ENCODE data around the gene CRB2. TPM values are rescaled to one million over a fixed set of nuclear protein-coding genes. Genes with fewer than 3 reads are reported as not detected.

Gene CRB2
- total and polyA plus RNA-seq, 12 donors: under 0.01 to 0.24 (median 0.07) TPM; not detected in 4

DNA sequence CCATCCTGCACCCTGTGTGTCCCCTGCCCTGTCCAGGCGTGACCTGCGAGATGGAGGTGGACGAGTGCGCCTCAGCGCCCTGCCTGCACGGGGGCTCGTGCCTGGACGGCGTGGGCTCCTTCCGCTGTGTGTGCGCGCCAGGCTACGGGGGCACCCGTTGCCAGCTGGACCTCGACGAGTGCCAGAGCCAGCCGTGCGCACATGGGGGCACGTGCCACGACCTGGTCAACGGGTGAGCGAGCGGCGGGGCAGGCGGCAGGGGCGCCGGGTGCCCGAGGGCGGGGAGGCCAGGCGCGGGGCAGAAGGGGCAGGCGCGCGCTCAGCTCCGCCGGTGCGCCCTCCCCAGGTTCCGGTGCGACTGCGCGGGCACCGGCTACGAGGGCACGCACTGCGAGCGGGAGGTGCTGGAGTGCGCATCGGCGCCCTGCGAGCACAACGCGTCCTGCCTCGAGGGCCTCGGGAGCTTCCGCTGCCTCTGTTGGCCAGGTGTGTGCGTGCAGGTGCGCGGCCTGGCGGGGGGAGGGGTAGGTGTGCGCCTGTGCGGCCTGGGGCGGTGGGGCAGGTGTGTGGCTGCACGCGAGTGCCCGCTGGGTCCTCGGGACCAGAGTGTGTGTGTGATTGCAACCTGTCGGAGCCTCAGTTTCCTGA is 10.0 kb downstream of the CRB2 start:
- WGBS, 4 donors: 55 to 68% (median 67%) methylated on average over 51 to 67 of the region's 67 CpGs; no CpG with 5 or more reads in 1 of the 4 donors
- H3K9me3 ChIP-seq (replicated peaks in 1 of 3): no peaks in the 10 kb centered on the region
- H3K27me3 ChIP-seq: peaks cover 32% of the 10 kb centered on the region
- no peak overlapping the region for H3K27ac ChIP-seq
- TF ChIP-seq POLR2A (IDR thresholded peaks at IDR 0.05): no peak
- TF ChIP-seq, protein P1, sequence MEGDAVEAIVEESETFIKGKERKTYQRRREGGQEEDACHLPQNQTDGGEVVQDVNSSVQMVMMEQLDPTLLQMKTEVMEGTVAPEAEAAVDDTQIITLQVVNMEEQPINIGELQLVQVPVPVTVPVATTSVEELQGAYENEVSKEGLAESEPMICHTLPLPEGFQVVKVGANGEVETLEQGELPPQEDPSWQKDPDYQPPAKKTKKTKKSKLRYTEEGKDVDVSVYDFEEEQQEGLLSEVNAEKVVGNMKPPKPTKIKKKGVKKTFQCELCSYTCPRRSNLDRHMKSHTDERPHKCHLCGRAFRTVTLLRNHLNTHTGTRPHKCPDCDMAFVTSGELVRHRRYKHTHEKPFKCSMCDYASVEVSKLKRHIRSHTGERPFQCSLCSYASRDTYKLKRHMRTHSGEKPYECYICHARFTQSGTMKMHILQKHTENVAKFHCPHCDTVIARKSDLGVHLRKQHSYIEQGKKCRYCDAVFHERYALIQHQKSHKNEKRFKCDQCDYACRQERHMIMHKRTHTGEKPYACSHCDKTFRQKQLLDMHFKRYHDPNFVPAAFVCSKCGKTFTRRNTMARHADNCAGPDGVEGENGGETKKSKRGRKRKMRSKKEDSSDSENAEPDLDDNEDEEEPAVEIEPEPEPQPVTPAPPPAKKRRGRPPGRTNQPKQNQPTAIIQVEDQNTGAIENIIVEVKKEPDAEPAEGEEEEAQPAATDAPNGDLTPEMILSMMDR (IDR thresholded peaks at IDR 0.05): no peak
- DNase-seq: no peak
- no peaks in the 10 kb centered on the region for H3K36me3 ChIP-seq (replicated peaks in 1 of 2)
- intact Hi-C loops (cut with DNase I): no loop called here
- no peaks in the 10 kb centered on the region for H3K4me1 ChIP-seq (replicated peaks in 1 of 2)
- H3K4me3 ChIP-seq: no peak overlapping the region

DNA sequence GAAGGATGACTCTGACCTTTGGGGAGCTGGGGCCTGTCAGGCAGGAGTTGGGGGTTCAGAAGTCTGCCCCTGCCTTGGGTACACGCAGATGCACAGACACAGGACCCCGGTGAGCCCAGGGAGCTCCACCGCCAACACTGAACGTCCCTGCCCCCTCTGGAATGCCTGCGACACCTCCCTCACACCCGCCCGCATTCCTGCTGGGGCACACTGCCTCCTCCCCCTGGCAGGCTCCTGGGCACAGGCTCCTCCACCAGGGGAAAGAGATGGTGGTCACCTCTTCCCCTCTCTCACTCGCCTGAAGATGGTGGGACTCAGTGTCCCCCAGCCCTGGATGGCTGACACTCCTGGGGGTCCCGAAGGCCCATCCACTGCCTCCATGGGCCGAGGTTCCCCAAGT is 12.0 kb downstream of the CRB2 start:
- H3K9me3 ChIP-seq (replicated peaks in 1 of 3): no peaks in the 10 kb centered on the region
- H3K4me3 ChIP-seq: no peak overlapping the region
- DNase-seq: no peak
- no peaks in the 10 kb centered on the region for H3K4me1 ChIP-seq (replicated peaks in 1 of 2)
- peaks cover 50% of the 10 kb centered on the region for H3K27me3 ChIP-seq
- TF ChIP-seq, protein P1 (IDR thresholded peaks at IDR 0.05): no peak
- TF ChIP-seq POLR2A (IDR thresholded peaks at IDR 0.05): no peak
- no peaks in the 10 kb centered on the region for H3K36me3 ChIP-seq (replicated peaks in 1 of 2)
- 73 to 89% (median 78%) methylated on average over 6 to 10 of the region's 10 CpGs for WGBS, 4 donors
- H3K27ac ChIP-seq: no peak overlapping the region
- intact Hi-C loops (cut with DNase I): no loop called here

DNA sequence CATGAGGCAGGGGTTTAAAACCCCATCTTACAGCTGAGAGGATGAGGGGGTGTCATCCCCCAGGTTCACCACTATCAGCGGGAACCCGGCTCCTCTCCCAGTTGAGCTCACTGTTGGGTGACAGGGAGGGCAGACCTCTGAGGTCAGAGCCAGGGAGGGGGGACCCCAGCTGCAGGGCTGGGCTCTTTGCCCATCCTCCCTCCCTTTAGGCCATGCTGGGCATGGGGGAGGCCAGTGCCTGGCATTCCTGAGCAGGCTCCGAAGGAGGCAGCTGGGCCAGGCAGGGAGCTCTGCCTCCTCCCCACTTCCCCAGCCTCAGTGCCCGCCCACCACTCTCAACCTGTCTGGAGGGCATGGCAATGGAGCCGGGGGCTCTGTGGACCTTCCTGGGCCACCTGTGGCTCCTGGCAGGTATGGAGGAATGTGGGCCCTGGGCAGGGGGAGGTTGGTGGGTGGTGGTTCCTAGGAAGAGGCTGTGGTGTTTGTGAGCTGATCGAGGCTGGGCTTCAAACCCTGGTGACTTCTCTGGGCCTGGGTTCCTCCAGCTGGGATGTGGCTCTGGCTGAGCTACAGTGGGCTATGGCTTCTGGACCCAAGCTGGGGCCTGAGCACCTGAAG is 12.6 kb downstream of the CRB2 start:
- no peak for DNase-seq
- Histone ChIP-seq H3K27ac (no peak overlapping the region), H3K9me3 (replicated peaks in 1 of 3) (no peaks in the 10 kb centered on the region), H3K36me3 (replicated peaks in 1 of 2) (no peaks in the 10 kb centered on the region), H3K4me1 (replicated peaks in 1 of 2) (peaks cover 0 to 3% of the 10 kb centered on the region in 2 donors), H3K4me3 (no peak overlapping the region), H3K27me3 (peaks cover 56% of the 10 kb centered on the region)
- TF ChIP-seq POLR2A (IDR thresholded peaks at IDR 0.05): no peak
- TF ChIP-seq, protein P1 (IDR thresholded peaks at IDR 0.05): no peak
- intact Hi-C loops (cut with DNase I): no loop called here
- WGBS, 4 donors: 64 to 100% (median 79%) methylated on average over 2 to 6 of the region's 6 CpGs

DNA sequence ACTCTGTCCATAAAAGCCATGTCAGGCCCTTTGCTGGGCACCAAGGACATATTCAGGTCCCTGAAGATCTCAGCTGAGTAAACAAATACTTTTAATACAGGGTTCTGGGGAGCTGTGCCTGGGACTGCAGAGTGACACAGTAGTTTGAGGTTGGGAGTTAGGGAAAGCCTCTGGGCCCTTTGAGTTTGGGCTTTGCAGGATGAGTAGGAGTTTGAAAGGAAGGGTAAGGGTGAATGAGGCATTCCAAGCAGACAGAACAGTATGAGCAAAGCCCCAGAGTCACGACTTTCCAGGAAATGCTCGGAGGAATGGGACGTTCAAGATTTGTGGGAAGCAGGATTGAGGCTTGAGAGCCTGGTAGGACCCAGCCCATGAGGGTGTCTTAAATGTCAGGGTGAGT is 13.3 kb downstream of the CRB2 start:
- H3K27ac ChIP-seq: no peak overlapping the region
- no peaks in the 10 kb centered on the region for H3K9me3 ChIP-seq (replicated peaks in 1 of 3)
- peaks cover 63% of the 10 kb centered on the region for H3K27me3 ChIP-seq
- no peaks in the 10 kb centered on the region for H3K36me3 ChIP-seq (replicated peaks in 1 of 2)
- WGBS, 4 donors: 42 to 70% (median 60%) methylated on average over 3 of the region's 3 CpGs
- TF ChIP-seq, protein P1 (IDR thresholded peaks at IDR 0.05): no peak
- TF ChIP-seq POLR2A (IDR thresholded peaks at IDR 0.05): no peak
- H3K4me1 ChIP-seq (replicated peaks in 1 of 2): peaks cover 0 to 6% of the 10 kb centered on the region in 2 donors
- H3K4me3 ChIP-seq: no peak overlapping the region
- intact Hi-C loops (cut with DNase I): no loop called here
- no peak for DNase-seq

Measured in adrenal gland (tissue), 12 donors.